ENCODE results near the gene ARHGAP40. TPM values are rescaled to one million over a fixed set of nuclear protein-coding genes. Genes with fewer than 3 reads are reported as not detected.

Gene ARHGAP40
- total and polyA plus RNA-seq, 10 donors, result 0.03 TPM; not detected in 9

GRCh38 chr20:38685853-38686473 is 84.4 kb downstream of the ARHGAP40 start:
- Histone ChIP-seq H3K27me3 (replicated peaks in 1 of 7) (peaks cover 0 to 91% (median 5%) of the 10 kb centered on the region in 7 donors), H3K4me1 (no peaks in the 10 kb centered on the region), H3K9me3 (no peaks in the 10 kb centered on the region), H3K4me3 (no peak overlapping the region), H3K36me3 (no peaks in the 10 kb centered on the region), H3K27ac (no peak overlapping the region)
- TF ChIP-seq POLR2A (IDR thresholded peaks at IDR 0.05) (no peak), CTCF (IDR thresholded peaks at IDR 0.05 in 8 of 11, conservative IDR thresholded peaks at IDR 0.05 in 3 of 11) (no peak), POLR2AphosphoS5 (IDR thresholded peaks at IDR 0.05) (no peak)
- WGBS, 5 donors, result 13 to 15% (median 13%) methylated on average over 14 of the region's 14 CpGs
- intact Hi-C loops (cut with DNase I; ENCODE audit: low total_unique reads), result no loop called here
- no peak for DNase-seq

GRCh38 chr20:38692436-38693411 is 91.1 kb downstream of the ARHGAP40 start:
- H3K27ac ChIP-seq, result no peak overlapping the region
- no peaks in the 10 kb centered on the region for H3K9me3 ChIP-seq
- H3K36me3 ChIP-seq, result no peaks in the 10 kb centered on the region
- H3K27me3 ChIP-seq (replicated peaks in 1 of 7), result peaks cover 0 to 64% (median 0%) of the 10 kb centered on the region in 7 donors
- DNase-seq, result no peak
- H3K4me1 ChIP-seq, result no peaks in the 10 kb centered on the region
- intact Hi-C loops (cut with DNase I; ENCODE audit: low total_unique reads), result no loop called here
- 19 to 24% (median 21%) methylated on average over 11 to 13 of the region's 13 CpGs for WGBS, 5 donors
- TF ChIP-seq CTCF (IDR thresholded peaks at IDR 0.05 in 8 of 11, conservative IDR thresholded peaks at IDR 0.05 in 3 of 11), result no peak
- no peak for TF ChIP-seq POLR2A (IDR thresholded peaks at IDR 0.05)
- no peak for TF ChIP-seq POLR2AphosphoS5 (IDR thresholded peaks at IDR 0.05)
- no peak overlapping the region for H3K4me3 ChIP-seq

- H3K4me3 ChIP-seq, result no peak overlapping the region
- 79 to 90% (median 85%) methylated on average over 9 of the region's 9 CpGs for WGBS, 5 donors
Observed at GRCh38 chr20:38697306-38697705, 95.7 kb downstream of the ARHGAP40 start.

More at GRCh38 chr20:38697306-38697705, 95.7 kb downstream of the ARHGAP40 start:
- Histone ChIP-seq H3K27me3 (replicated peaks in 1 of 7) (peaks cover 0 to 75% (median 0%) of the 10 kb centered on the region in 7 donors), H3K4me1 (no peaks in the 10 kb centered on the region), H3K27ac (no peak overlapping the region), H3K9me3 (no peaks in the 10 kb centered on the region), H3K36me3 (no peaks in the 10 kb centered on the region)
- TF ChIP-seq POLR2A (IDR thresholded peaks at IDR 0.05) (no peak), CTCF (IDR thresholded peaks at IDR 0.05 in 8 of 11, conservative IDR thresholded peaks at IDR 0.05 in 3 of 11) (no peak), POLR2AphosphoS5 (IDR thresholded peaks at IDR 0.05) (no peak)
- DNase-seq, result no peak
- intact Hi-C loops (cut with DNase I; ENCODE audit: low total_unique reads), result no loop called here

Measured in spleen (tissue), 11 donors.